ENCODE measurements around the gene C1orf21. TPM values are rescaled to one million over a fixed set of nuclear protein-coding genes. Genes with fewer than 3 reads are reported as not detected.

C1orf21 gene
- total and polyA plus RNA-seq, 2 donors (not counting 1 experiment from before 2014, with no cell fraction given), result under 0.01 to 0.32 TPM

- H3K4me3 ChIP-seq (ENCODE audit: control extremely low read depth in 1 of 5, extremely low read depth in 1 of 5, insufficient read depth in 1 of 5, low read depth in 2 of 5, low read length in 4 of 5), result no peak overlapping the region
- ChIA-PET CTCF (no interaction called here), POLR2A (no interaction called here)
- no peak overlapping the region for H2AFZ ChIP-seq (ENCODE audit: insufficient read depth, low read depth, low read length, poor library complexity, severe bottlenecking)
- H3K4me2 ChIP-seq (replicated peaks; ENCODE audit: low read depth, low read length, poor library complexity, severe bottlenecking), result no peak overlapping the region
- H3K79me2 ChIP-seq (ENCODE audit: control insufficient read depth, insufficient read depth, low read length), result no peaks in the 10 kb centered on the region
- 100% methylated on average over 1 of the region's 3 CpGs for WGBS (ENCODE audit: insufficient coverage)
- no peaks in the 10 kb centered on the region for H3K9me3 ChIP-seq (ENCODE audit: control extremely low read depth in 1 of 3, control insufficient read depth in 2 of 3, insufficient read depth in 1 of 3, low read length in 2 of 3)
- no peaks in the 10 kb centered on the region for H4K20me1 ChIP-seq (ENCODE audit: control insufficient read depth, insufficient read depth, low read length, poor library complexity, severe bottlenecking)
- TF ChIP-seq EZH2 (IDR thresholded peaks at IDR 0.05; ENCODE audit: borderline replicate concordance, insufficient read depth, low read depth, low read length, poor library complexity, severe bottlenecking) (no peak), CTCF (IDR thresholded peaks at IDR 0.05) (no peak)
- H3K4me1 Mint-ChIP-seq, result no peaks in the 10 kb centered on the region
- H3K27me3 Mint-ChIP-seq, result no peaks in the 10 kb centered on the region
- H3K27ac ChIP-seq (ENCODE audit: low read length in 2 of 2), result no peak overlapping the region
- DNase-seq, result no peak
- H3K9ac ChIP-seq (ENCODE audit: low read length), result no peak overlapping the region
- H3K4me3 Mint-ChIP-seq, result no peak overlapping the region
- no peaks in the 10 kb centered on the region for H3K9me3 Mint-ChIP-seq (ENCODE audit: insufficient read depth)
- intact Hi-C loops (cut with micrococcal nuclease), result no loop called here
- ATAC-seq (ENCODE audit: low read depth), result no peak
- H3K27me3 ChIP-seq (replicated peaks in 1 of 4; ENCODE audit: control extremely low read depth in 1 of 4, control insufficient read depth in 3 of 4, insufficient read depth in 4 of 4, low read length in 3 of 4), result no peaks in the 10 kb centered on the region
- H3K27ac Mint-ChIP-seq, result no peak overlapping the region
- H3K36me3 ChIP-seq (replicated peaks in 1 of 2; ENCODE audit: control extremely low read depth in 1 of 2, control insufficient read depth in 1 of 2, extremely low read depth in 1 of 2, insufficient read depth in 2 of 2, low read length in 1 of 2), result no peaks in the 10 kb centered on the region
- H3K4me1 ChIP-seq (ENCODE audit: control insufficient read depth in 2 of 2, insufficient read depth in 2 of 2, low read length in 2 of 2), result no peaks in the 10 kb centered on the region
Observed at GRCh38 chr1:184429335-184429734, 42.5 kb downstream of the C1orf21 start.

DNA sequence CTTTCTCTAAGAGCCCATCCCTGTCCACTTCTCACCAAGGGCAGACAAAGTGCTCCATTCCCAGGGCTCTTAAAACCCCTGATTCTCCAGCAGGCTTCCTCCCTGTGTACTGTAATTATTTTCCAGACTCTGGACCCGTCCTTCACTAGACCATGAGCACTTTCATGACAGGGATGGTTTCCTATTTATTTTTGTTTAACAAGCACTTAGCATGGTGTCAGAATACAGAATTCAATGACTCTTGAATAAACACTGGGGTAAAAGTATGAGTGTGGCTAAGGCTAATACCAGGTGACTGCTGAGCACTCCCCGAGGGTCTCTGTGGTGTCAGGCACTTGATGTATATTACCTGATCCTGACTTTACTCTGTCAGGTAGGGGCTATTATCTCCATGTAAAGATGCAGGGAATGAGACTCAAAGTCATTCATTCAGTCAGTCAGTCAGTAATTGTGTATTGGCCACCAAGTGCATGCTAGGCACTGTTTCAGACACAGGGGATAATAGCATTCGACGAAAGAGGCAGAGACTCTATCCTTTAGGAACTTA lies 47.2 kb downstream of the C1orf21 start:
- no peaks in the 10 kb centered on the region for H3K27me3 ChIP-seq (replicated peaks in 1 of 4; ENCODE audit: control extremely low read depth in 1 of 4, control insufficient read depth in 3 of 4, insufficient read depth in 4 of 4, low read length in 3 of 4)
- no peaks in the 10 kb centered on the region for H3K27me3 Mint-ChIP-seq
- no peaks in the 10 kb centered on the region for H3K79me2 ChIP-seq (ENCODE audit: control insufficient read depth, insufficient read depth, low read length)
- no peak overlapping the region for H3K9ac ChIP-seq (ENCODE audit: low read length)
- H3K4me2 ChIP-seq (replicated peaks; ENCODE audit: low read depth, low read length, poor library complexity, severe bottlenecking), result no peak overlapping the region
- H2AFZ ChIP-seq (ENCODE audit: insufficient read depth, low read depth, low read length, poor library complexity, severe bottlenecking), result no peak overlapping the region
- no peaks in the 10 kb centered on the region for H3K36me3 ChIP-seq (replicated peaks in 1 of 2; ENCODE audit: control extremely low read depth in 1 of 2, control insufficient read depth in 1 of 2, extremely low read depth in 1 of 2, insufficient read depth in 2 of 2, low read length in 1 of 2)
- H3K4me3 ChIP-seq (ENCODE audit: control extremely low read depth in 1 of 5, extremely low read depth in 1 of 5, insufficient read depth in 1 of 5, low read depth in 2 of 5, low read length in 4 of 5), result no peak overlapping the region
- POLR2A ChIA-PET, result no interaction called here
- intact Hi-C loops (cut with micrococcal nuclease), result no loop called here
- no peaks in the 10 kb centered on the region for H3K4me1 ChIP-seq (ENCODE audit: control insufficient read depth in 2 of 2, insufficient read depth in 2 of 2, low read length in 2 of 2)
- no peak overlapping the region for H3K27ac Mint-ChIP-seq
- WGBS (ENCODE audit: insufficient coverage), result 97% methylated on average over 3 of the region's 4 CpGs
- DNase-seq (no peak), ATAC-seq (ENCODE audit: low read depth) (no peak)
- no peaks in the 10 kb centered on the region for H3K9me3 Mint-ChIP-seq (ENCODE audit: insufficient read depth)
- no peaks in the 10 kb centered on the region for H4K20me1 ChIP-seq (ENCODE audit: control insufficient read depth, insufficient read depth, low read length, poor library complexity, severe bottlenecking)
- CTCF ChIA-PET, result no interaction called here
- no peak overlapping the region for H3K27ac ChIP-seq (ENCODE audit: low read length in 2 of 2)
- TF ChIP-seq CTCF (IDR thresholded peaks at IDR 0.05), result no peak
- no peak for TF ChIP-seq EZH2 (IDR thresholded peaks at IDR 0.05; ENCODE audit: borderline replicate concordance, insufficient read depth, low read depth, low read length, poor library complexity, severe bottlenecking)
- H3K4me1 Mint-ChIP-seq, result no peaks in the 10 kb centered on the region
- no peak overlapping the region for H3K4me3 Mint-ChIP-seq
- no peaks in the 10 kb centered on the region for H3K9me3 ChIP-seq (ENCODE audit: control extremely low read depth in 1 of 3, control insufficient read depth in 2 of 3, insufficient read depth in 1 of 3, low read length in 2 of 3)
